Spleen (tissue), 7 donors: Measurements from ENCODE around the gene AGT.

Experiments used
- POLR2A ChIP-seq, 3 donors: fragments of 450-650 bp; IDR thresholded peaks; one replicate each; pipeline ENCODE4 v1.5.1; 2017; ENCODE audit warnings: antibody characterized with exemption in 3 of 3, mild to moderate bottlenecking in 1 of 3
- TF ChIP-seq, protein P1 (sequence below), 11 experiments: fragments of 200-600 bp in 7 of 11; fragments of 450-650 bp in 4 of 11; sonication (generic) in 4 of 11; IDR thresholded peaks in 8 of 11; conservative IDR thresholded peaks in 3 of 11; 1 replicate in 7 of 11; 2 replicates in 4 of 11; pipeline versions ENCODE4 v1.4.0 to v1.8.0; 2016 to 2021; ENCODE audit warnings: antibody characterized with exemption in 11 of 11, inconsistent platforms in 4 of 11, mild to moderate bottlenecking in 1 of 11
- donor health status: DM: no; HTN: no; CAD: no; lungs with moderate emphysema.
- donor health status: DM: no; HTN: no; CAD: no.
- donor health status: DM: no; HTN: no; CAD: no.

- TF ChIP-seq, protein P1, sequence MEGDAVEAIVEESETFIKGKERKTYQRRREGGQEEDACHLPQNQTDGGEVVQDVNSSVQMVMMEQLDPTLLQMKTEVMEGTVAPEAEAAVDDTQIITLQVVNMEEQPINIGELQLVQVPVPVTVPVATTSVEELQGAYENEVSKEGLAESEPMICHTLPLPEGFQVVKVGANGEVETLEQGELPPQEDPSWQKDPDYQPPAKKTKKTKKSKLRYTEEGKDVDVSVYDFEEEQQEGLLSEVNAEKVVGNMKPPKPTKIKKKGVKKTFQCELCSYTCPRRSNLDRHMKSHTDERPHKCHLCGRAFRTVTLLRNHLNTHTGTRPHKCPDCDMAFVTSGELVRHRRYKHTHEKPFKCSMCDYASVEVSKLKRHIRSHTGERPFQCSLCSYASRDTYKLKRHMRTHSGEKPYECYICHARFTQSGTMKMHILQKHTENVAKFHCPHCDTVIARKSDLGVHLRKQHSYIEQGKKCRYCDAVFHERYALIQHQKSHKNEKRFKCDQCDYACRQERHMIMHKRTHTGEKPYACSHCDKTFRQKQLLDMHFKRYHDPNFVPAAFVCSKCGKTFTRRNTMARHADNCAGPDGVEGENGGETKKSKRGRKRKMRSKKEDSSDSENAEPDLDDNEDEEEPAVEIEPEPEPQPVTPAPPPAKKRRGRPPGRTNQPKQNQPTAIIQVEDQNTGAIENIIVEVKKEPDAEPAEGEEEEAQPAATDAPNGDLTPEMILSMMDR (IDR thresholded peaks at IDR 0.05 in 8 of 11, conservative IDR thresholded peaks at IDR 0.05 in 3 of 11): no peak
- no peak for TF ChIP-seq POLR2A (IDR thresholded peaks at IDR 0.05)
Measured at GRCh38 chr1:230701895-230702768, 11.8 kb downstream of the AGT start.
